ENCODE results near the gene C6orf89.

Gene C6orf89

DNA sequence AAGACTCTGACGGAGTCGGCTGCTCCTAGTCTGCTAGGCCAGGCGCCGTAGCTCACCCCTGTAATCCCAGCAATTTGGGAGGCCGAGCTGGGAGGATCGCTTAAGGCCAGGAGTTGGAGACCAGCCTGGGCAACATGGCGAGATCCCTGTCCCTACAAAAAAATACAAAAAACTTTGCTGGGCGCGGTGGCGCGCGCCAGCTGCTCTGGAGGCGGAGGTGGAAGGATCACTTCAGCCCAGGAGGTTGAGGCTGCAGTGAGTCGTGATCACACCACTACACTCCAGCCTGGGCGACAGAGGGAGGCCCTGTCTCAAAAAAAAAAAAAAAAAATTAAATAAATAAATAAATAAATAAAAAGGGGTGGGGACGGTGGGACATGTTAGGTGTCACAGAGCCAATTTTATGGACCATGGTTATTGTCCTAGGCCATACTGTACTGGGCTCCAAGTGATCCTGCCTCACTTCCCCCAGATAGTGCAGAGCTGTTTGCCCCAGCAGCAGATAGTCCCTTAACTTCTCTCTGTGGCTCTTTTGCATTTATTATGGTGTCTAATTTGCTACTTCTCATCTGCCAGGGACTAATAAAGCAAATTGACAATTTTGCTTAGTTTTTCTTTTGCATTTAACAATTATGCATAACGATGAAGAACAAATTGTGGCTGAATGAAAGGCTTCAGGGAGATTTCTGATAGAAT lies 74.0 kb downstream of the C6orf89 start:
- Histone ChIP-seq H3K27ac (peak overlapping the region; percentile 33), H3K4me3 (ENCODE audit: low read depth, low read length) (no peak overlapping the region), H3K36me3 (replicated peaks) (no peaks in the 10 kb centered on the region), H3K27me3 (replicated peaks) (no peaks in the 10 kb centered on the region)
- in situ Hi-C loops (cut with HindIII; ENCODE audit: low pct_ligation_motif_present, low sequenced_read_pairs), result no loop called here
- TF ChIP-seq, protein P1, sequence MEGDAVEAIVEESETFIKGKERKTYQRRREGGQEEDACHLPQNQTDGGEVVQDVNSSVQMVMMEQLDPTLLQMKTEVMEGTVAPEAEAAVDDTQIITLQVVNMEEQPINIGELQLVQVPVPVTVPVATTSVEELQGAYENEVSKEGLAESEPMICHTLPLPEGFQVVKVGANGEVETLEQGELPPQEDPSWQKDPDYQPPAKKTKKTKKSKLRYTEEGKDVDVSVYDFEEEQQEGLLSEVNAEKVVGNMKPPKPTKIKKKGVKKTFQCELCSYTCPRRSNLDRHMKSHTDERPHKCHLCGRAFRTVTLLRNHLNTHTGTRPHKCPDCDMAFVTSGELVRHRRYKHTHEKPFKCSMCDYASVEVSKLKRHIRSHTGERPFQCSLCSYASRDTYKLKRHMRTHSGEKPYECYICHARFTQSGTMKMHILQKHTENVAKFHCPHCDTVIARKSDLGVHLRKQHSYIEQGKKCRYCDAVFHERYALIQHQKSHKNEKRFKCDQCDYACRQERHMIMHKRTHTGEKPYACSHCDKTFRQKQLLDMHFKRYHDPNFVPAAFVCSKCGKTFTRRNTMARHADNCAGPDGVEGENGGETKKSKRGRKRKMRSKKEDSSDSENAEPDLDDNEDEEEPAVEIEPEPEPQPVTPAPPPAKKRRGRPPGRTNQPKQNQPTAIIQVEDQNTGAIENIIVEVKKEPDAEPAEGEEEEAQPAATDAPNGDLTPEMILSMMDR (IDR thresholded peaks at IDR 0.05; ENCODE audit: low read depth, low read length, missing control alignments), result no peak
- no peak for DNase-seq

DNA sequence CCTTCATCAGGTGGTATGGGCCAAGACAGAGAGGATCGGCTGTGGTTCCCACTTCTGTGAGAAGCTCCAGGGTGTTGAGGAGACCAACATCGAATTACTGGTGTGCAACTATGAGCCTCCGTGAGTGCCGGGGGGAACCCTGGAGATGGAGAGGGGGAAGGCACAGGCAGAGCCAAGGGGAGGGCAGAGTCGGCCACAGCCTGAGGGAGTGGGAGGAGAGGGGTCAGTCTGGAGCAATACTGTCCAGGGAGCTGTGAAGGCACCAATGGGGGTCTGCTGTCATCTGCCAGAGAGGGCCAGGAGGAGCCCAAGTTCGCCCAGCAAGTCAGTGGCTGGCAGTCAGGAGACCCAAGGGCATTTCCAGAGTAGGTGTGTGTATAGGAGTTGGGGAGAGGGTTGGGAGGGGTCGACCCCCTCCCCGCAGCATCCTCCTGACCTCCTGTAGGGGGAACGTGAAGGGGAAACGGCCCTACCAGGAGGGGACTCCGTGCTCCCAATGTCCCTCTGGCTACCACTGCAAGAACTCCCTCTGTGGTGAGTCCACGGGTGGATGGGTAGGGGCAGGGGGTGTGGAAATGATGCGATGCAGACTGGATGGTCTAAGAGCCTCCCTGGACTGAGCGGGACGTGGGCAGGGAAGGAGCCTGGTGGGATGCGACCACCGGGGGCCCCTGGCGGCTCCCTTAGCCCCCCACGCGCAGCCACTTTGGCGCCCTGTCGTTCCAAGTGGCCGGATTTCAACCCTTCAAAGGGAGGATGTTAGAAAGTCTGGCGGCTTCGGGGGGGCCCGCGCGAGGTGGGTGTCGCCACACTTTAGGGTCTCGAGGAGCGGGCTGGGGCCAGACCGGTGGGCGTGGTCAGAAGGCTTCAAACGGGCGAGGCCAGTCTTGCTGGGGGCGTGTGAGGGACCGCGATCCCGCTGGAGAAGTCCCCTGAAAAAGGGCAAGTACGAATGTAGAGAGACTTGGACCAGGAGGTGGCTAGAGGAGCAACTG lies 76.0 kb downstream of the C6orf89 start:
- TF ChIP-seq, protein P1 (IDR thresholded peaks at IDR 0.05; ENCODE audit: low read depth, low read length, missing control alignments), result no peak
- H3K4me3 ChIP-seq (ENCODE audit: low read depth, low read length), result no peak overlapping the region
- H3K27ac ChIP-seq, result no peak overlapping the region
- H3K27me3 ChIP-seq (replicated peaks), result no peaks in the 10 kb centered on the region
- DNase-seq, result no peak
- in situ Hi-C loops (cut with HindIII; ENCODE audit: low pct_ligation_motif_present, low sequenced_read_pairs), result no loop called here
- peaks cover 5% of the 10 kb centered on the region for H3K36me3 ChIP-seq (replicated peaks)

DNA sequence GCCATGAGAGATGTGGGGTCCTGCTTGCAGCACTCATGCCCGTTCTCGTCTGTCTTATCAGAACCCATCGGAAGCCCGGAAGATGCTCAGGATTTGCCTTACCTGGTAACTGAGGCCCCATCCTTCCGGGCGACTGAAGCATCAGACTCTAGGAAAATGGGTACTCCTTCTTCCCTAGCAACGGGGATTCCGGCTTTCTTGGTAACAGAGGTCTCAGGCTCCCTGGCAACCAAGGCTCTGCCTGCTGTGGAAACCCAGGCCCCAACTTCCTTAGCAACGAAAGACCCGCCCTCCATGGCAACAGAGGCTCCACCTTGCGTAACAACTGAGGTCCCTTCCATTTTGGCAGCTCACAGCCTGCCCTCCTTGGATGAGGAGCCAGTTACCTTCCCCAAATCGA lies 77.1 kb downstream of the C6orf89 start:
- TF ChIP-seq, protein P1 (IDR thresholded peaks at IDR 0.05; ENCODE audit: low read depth, low read length, missing control alignments), result no peak
- DNase-seq, result peak; percentile 51
- no peak overlapping the region for H3K27ac ChIP-seq
- in situ Hi-C loops (cut with HindIII; ENCODE audit: low pct_ligation_motif_present, low sequenced_read_pairs), result no loop called here
- no peak overlapping the region for H3K4me3 ChIP-seq (ENCODE audit: low read depth, low read length)
- H3K27me3 ChIP-seq (replicated peaks), result no peaks in the 10 kb centered on the region
- peaks cover 16% of the 10 kb centered on the region for H3K36me3 ChIP-seq (replicated peaks)

DNA sequence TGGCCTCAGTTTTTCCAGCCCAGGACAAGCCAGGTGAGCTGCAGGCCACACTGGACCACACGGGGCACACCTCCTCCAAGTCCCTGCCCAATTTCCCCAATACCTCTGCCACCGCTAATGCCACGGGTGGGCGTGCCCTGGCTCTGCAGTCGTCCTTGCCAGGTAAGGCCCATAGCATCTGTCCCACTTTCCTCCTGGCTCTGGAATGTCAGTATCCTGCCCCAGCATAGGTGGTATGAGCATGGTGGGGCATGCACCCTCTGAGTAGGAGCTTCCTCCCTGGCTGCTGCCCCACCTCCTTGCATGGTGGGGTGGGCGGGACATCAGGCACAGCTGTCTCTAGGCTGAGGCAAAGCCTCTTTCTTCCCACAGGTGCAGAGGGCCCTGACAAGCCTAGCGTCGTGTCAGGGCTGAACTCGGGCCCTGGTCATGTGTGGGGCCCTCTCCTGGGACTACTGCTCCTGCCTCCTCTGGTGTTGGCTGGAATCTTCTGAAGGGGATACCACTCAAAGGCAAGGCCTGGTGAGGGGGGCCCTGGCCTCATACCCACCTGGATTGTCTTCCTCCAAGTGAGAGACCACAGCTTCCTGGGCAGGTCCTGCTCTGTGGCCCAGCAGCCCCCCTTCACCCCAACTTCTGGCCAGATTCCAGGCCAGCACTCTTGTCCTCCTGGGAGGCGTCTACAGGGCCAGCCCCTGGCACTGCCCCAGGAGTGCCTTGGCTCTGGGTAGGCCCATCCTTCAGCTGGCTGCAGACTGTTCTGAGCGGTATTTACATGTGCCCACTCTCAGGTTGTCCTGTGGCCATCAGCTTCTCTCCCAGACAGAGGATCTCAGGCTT lies 77.9 kb downstream of the C6orf89 start:
- H3K36me3 ChIP-seq (replicated peaks), result peaks cover 24% of the 10 kb centered on the region
- H3K27me3 ChIP-seq (replicated peaks), result no peaks in the 10 kb centered on the region
- TF ChIP-seq, protein P1 (IDR thresholded peaks at IDR 0.05; ENCODE audit: low read depth, low read length, missing control alignments), result no peak
- no peak overlapping the region for H3K4me3 ChIP-seq (ENCODE audit: low read depth, low read length)
- in situ Hi-C loops (cut with HindIII; ENCODE audit: low pct_ligation_motif_present, low sequenced_read_pairs), result no loop called here
- no peak for DNase-seq
- H3K27ac ChIP-seq, result no peak overlapping the region

DNA sequence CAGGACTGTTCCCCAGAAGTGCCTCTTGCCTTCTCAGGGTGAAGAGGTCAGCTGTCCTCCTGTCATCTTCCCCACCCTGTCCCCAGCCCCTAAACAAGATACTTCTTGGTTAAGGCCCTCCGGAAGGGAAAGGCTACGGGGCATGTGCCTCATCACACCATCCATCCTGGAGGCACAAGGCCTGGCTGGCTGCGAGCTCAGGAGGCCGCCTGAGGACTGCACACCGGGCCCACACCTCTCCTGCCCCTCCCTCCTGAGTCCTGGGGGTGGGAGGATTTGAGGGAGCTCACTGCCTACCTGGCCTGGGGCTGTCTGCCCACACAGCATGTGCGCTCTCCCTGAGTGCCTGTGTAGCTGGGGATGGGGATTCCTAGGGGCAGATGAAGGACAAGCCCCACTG lies 78.6 kb downstream of the C6orf89 start:
- H3K27ac ChIP-seq, result no peak overlapping the region

More for the DNA sequence above, 78.6 kb downstream of the C6orf89 start:
- DNase-seq, result no peak
- H3K27me3 ChIP-seq (replicated peaks), result no peaks in the 10 kb centered on the region
- TF ChIP-seq, protein P1 (IDR thresholded peaks at IDR 0.05; ENCODE audit: low read depth, low read length, missing control alignments), result no peak
- H3K4me3 ChIP-seq (ENCODE audit: low read depth, low read length), result no peak overlapping the region
- H3K36me3 ChIP-seq (replicated peaks), result peaks cover 31% of the 10 kb centered on the region
- in situ Hi-C loops (cut with HindIII; ENCODE audit: low pct_ligation_motif_present, low sequenced_read_pairs), result no loop called here

Data from brain microvascular endothelial cell (primary cell).